Liver (tissue), 9 donors: Measurements from ENCODE around the gene HERC6. TPM values are rescaled to one million over a fixed set of nuclear protein-coding genes. Genes with fewer than 3 reads are reported as not detected.

Experiments
- DNase-seq: peaks from one replicate; pipeline ENCODE4 v3.0.0-alpha.2; 2017; ENCODE audit warnings: low spot score
- H3K27ac ChIP-seq, 2 donors: one replicate each; pipeline ENCODE4 v1.7.0; 2013; ENCODE audit warnings: inconsistent platforms in 2 of 2, low read length in 2 of 2, control low read depth in 1 of 2, low read depth in 1 of 2, mild to moderate bottlenecking in 1 of 2
- H3K27me3 ChIP-seq, 4 donors: one replicate each; pipeline versions ENCODE4 v1.6.1 to v1.7.0; 2013; ENCODE audit warnings: low read length in 3 of 4, inconsistent platforms in 1 of 4, mild to moderate bottlenecking in 1 of 4, moderate library complexity in 1 of 4; ENCODE audit not compliant: control insufficient read depth in 4 of 4, insufficient read depth in 4 of 4
- H3K36me3 ChIP-seq, 4 donors: one replicate each; pipeline versions ENCODE4 v1.6.1 to v1.7.0; 2013; ENCODE audit warnings: low read length in 3 of 4, mild to moderate bottlenecking in 3 of 4, low read depth in 1 of 4, moderate library complexity in 1 of 4; ENCODE audit not compliant: control insufficient read depth in 4 of 4, insufficient read depth in 3 of 4
- H3K4me1 ChIP-seq, 4 donors: one replicate each; pipeline versions ENCODE4 v1.6.1 to v1.7.0; 2013; ENCODE audit warnings: low read length in 3 of 4, mild to moderate bottlenecking in 3 of 4, moderate library complexity in 1 of 4; ENCODE audit not compliant: control insufficient read depth in 4 of 4, insufficient read depth in 4 of 4
- H3K4me3 ChIP-seq, 3 donors: one replicate each; pipeline versions ENCODE4 v1.6.1 to v1.7.0; 2013; ENCODE audit warnings: low read length in 3 of 3, control low read depth in 1 of 3, low read depth in 1 of 3, mild to moderate bottlenecking in 1 of 3
- H3K9ac ChIP-seq, 2 donors: one replicate each; pipeline ENCODE4 v1.7.0; 2013; ENCODE audit warnings: low read length in 2 of 2, mild to moderate bottlenecking in 2 of 2, moderate library complexity in 2 of 2, control low read depth in 1 of 2, low read depth in 1 of 2
- H3K9me3 ChIP-seq, 4 donors: one replicate each; pipeline versions ENCODE4 v1.6.1 to v1.7.0; 2013; ENCODE audit warnings: low read length in 3 of 4; ENCODE audit not compliant: control insufficient read depth in 4 of 4
- ATF3 ChIP-seq: IDR thresholded peaks from 2 replicates; pipeline ENCODE4 v1.6.1; 2016; ENCODE audit warnings: antibody characterized with exemption
- CTCF ChIP-seq: fragments of 150-350 bp; IDR thresholded peaks from 2 replicates; pipeline ENCODE4 v1.5.1; 2017; ENCODE audit warnings: improper control_type of control experiment, low read depth, low read length; ENCODE audit not compliant: missing input control
- EGR1 ChIP-seq, 2 donors: IDR thresholded peaks; 2 replicates each; pipeline ENCODE4 v1.6.1; 2016 to 2018; ENCODE audit warnings: antibody characterized with exemption in 2 of 2, low read depth in 2 of 2
- FOXA1 ChIP-seq: IDR thresholded peaks from 2 replicates; pipeline ENCODE4 v1.6.1; 2016; ENCODE audit warnings: antibody characterized with exemption
- FOXA2 ChIP-seq: IDR thresholded peaks from 2 replicates; pipeline ENCODE4 v1.6.1; 2016; ENCODE audit warnings: antibody characterized with exemption
- GABPA ChIP-seq, 2 donors: IDR thresholded peaks in 1 of 2; conservative IDR thresholded peaks in 1 of 2; 2 replicates each; pipeline ENCODE4 v1.6.1; 2016; ENCODE audit warnings: antibody characterized with exemption in 2 of 2, mild to moderate bottlenecking in 1 of 2, moderate library complexity in 1 of 2
- HNF4A ChIP-seq, 2 donors: conservative IDR thresholded peaks; 2 replicates each; pipeline ENCODE4 v1.6.1; 2016; ENCODE audit warnings: antibody characterized with exemption in 2 of 2, mild to moderate bottlenecking in 2 of 2
- HNF4G ChIP-seq: IDR thresholded peaks from 2 replicates; pipeline ENCODE4 v1.6.1; 2016; ENCODE audit warnings: antibody characterized with exemption
- JUND ChIP-seq, 2 donors: IDR thresholded peaks; 2 replicates each; pipeline ENCODE4 v1.6.1; 2016; ENCODE audit warnings: antibody characterized with exemption in 2 of 2
- MAX ChIP-seq: IDR thresholded peaks from 2 replicates; pipeline ENCODE4 v1.6.1; 2016; ENCODE audit warnings: antibody characterized with exemption
- NR2F2 ChIP-seq: IDR thresholded peaks from 2 replicates; pipeline ENCODE4 v1.6.1; 2016; ENCODE audit warnings: antibody characterized with exemption
- RAD21 ChIP-seq, 2 donors: IDR thresholded peaks; 2 replicates each; pipeline ENCODE4 v1.6.1; 2016; ENCODE audit warnings: antibody characterized with exemption in 2 of 2, mild to moderate bottlenecking in 2 of 2
- REST ChIP-seq: IDR thresholded peaks from 2 replicates; pipeline ENCODE4 v1.6.1; 2016; ENCODE audit warnings: antibody characterized with exemption, mild to moderate bottlenecking
- SP1 ChIP-seq: IDR thresholded peaks from 2 replicates; pipeline ENCODE4 v1.6.1; 2018; ENCODE audit warnings: antibody characterized with exemption, mild to moderate bottlenecking
- TAF1 ChIP-seq: conservative IDR thresholded peaks from 2 replicates; pipeline ENCODE4 v1.6.1; 2016; ENCODE audit warnings: antibody characterized with exemption, mild to moderate bottlenecking
- YY1 ChIP-seq: IDR thresholded peaks from 2 replicates; pipeline ENCODE4 v1.6.1; 2016; ENCODE audit warnings: antibody characterized with exemption, mild to moderate bottlenecking
- WGBS: extraction: QIAGEN DNeasy Blood & Tissue Kit; methylation state at CpG from one replicate; pipeline ENCODE4 v1.1.7; 2013; 5-methylcytosine and 5-hydroxymethylcytosine counted together
- polyA plus RNA-seq, 2 donors: library from polyadenylated mRNA; stranded (reverse) in 1 of 2; unstranded in 1 of 2; fragments of 200-250 nt in 1 of 2; fragments of >200 nt in 1 of 2; fragmentation: Nextera tagmentation in 1 of 2; extraction: Ambion mirVana in 1 of 2; gene quantifications; one replicate each; pipeline versions ENCODE4 v1.2.1 to v1.2.3, GENCODE V29; 2013 to 2015
- total RNA-seq, 2 donors: library from RNA; depleted of rRNA; stranded (reverse); fragments of >200 nt; gene quantifications; one replicate each; pipeline ENCODE4 v1.2.3, GENCODE V29; 2014
- TF ChIP-seq, protein P1 (sequence below): IDR thresholded peaks from 2 replicates; pipeline ENCODE4 v1.6.1; 2016; ENCODE audit warnings: antibody characterized with exemption
- donor health status: healthy.
- donor health status: healthy.
- donor health status: healthy.
- donor health status: healthy.
- donor health status: healthy.

Gene HERC6
- total and polyA plus RNA-seq, 4 donors = 1.5 to 3.8 (median 2.6) TPM

DNA sequence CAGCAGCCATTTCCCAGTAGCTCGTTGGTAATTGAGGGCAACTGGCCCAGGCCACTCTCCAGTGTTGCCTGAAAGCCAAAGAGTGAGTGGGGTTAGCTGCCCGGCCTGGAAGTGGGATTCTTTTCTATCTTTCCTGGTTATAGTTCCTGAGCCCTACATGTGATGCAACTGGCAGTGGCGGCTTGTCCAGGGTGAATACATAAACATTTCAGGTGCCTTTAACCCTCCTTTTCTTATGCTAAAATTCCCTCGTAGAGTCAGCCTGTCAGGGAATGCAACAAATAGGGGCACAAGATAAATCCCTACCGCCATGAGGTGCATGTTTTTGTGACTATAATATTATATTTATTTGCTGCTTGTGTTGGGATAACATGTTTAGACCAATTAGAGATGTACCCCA, 64.8 kb downstream of the HERC6 start:
- TF ChIP-seq CTCF (no peak), MAX (no peak), FOXA1 (no peak), SP1 (no peak), YY1 (no peak), HNF4G (no peak), RAD21 (IDR thresholded peaks at IDR 0.05) (no peak), EGR1 (IDR thresholded peaks at IDR 0.05; ENCODE audit: low read depth in 2 of 2) (no peak), HNF4A (conservative IDR thresholded peaks at IDR 0.05) (no peak), ATF3 (no peak), JUND (IDR thresholded peaks at IDR 0.05) (no peak), FOXA2 (no peak), NR2F2 (no peak)
- TF ChIP-seq, protein P1, sequence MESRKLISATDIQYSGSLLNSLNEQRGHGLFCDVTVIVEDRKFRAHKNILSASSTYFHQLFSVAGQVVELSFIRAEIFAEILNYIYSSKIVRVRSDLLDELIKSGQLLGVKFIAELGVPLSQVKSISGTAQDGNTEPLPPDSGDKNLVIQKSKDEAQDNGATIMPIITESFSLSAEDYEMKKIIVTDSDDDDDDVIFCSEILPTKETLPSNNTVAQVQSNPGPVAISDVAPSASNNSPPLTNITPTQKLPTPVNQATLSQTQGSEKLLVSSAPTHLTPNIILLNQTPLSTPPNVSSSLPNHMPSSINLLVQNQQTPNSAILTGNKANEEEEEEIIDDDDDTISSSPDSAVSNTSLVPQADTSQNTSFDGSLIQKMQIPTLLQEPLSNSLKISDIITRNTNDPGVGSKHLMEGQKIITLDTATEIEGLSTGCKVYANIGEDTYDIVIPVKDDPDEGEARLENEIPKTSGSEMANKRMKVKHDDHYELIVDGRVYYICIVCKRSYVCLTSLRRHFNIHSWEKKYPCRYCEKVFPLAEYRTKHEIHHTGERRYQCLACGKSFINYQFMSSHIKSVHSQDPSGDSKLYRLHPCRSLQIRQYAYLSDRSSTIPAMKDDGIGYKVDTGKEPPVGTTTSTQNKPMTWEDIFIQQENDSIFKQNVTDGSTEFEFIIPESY = no peak

DNA sequence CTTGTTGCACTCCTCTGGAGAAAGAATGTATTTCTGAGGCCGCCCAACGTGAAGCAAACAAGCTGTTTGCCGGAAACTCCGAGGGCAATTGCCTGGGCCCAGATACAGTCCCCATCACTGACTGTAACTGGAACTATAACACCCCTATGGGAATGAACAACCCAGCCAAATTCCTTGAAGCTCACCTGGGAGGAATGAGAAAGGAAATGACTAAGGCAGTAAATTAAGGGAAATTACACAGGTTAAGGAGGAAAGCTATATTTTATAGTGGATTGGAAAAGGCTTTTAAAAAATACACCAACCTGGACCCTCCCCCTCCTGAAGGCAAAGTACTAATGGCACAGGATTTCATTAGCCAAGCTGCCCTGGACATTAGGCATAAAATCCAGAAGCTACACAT, 66.6 kb downstream of the HERC6 start:
- WGBS = 84% methylated on average over 4 of the region's 4 CpGs
- DNase-seq = no peak
- TF ChIP-seq MAX (no peak), FOXA2 (no peak), HNF4A (conservative IDR thresholded peaks at IDR 0.05) (no peak), CTCF (no peak), GABPA (IDR thresholded peaks at IDR 0.05 in 1 of 2, conservative IDR thresholded peaks at IDR 0.05 in 1 of 2) (no peak), NR2F2 (no peak), SP1 (no peak), EGR1 (IDR thresholded peaks at IDR 0.05; ENCODE audit: low read depth in 2 of 2) (no peak), TAF1 (no peak), HNF4G (no peak), RAD21 (IDR thresholded peaks at IDR 0.05) (no peak), REST (no peak), YY1 (no peak)
- Histone ChIP-seq H3K36me3 (no peaks in the 10 kb centered on the region), H3K9me3 (no peaks in the 10 kb centered on the region), H3K4me3 (no peak overlapping the region), H3K27ac (no peak overlapping the region), H3K27me3 (no peaks in the 10 kb centered on the region), H3K9ac (no peak overlapping the region), H3K4me1 (no peaks in the 10 kb centered on the region)

More for the DNA sequence above, 64.8 kb downstream of the HERC6 start:
- Histone ChIP-seq H3K27me3 (no peaks in the 10 kb centered on the region), H3K4me1 (no peaks in the 10 kb centered on the region), H3K4me3 (no peak overlapping the region), H3K27ac (no peak overlapping the region), H3K9ac (no peak overlapping the region), H3K9me3 (no peaks in the 10 kb centered on the region), H3K36me3 (peaks cover 0 to 1% (median 0%) of the 10 kb centered on the region in 4 donors)
- WGBS = 92% methylated on average over 5 of the region's 5 CpGs
- DNase-seq = no peak
